Heart left ventricle (tissue), 16 donors: ENCODE measurements around the gene SNAP47. TPM values are rescaled to one million over a fixed set of nuclear protein-coding genes. Genes with fewer than 3 reads are reported as not detected.

Source experiments
- ATAC-seq, 4 donors: fragments of 200-7000 bp; cut with Tn5 transposase; one replicate each; pipeline ENCODE4 v1.9.1; 2020 to 2022; ENCODE audit warnings: moderate library complexity in 4 of 4, mild to moderate bottlenecking in 3 of 4, moderate number of reproducible peaks in 1 of 4
- DNase-seq, 5 donors: peaks; one replicate each; pipeline ENCODE4 v3.0.0-alpha.2; 2020
- H3K27ac ChIP-seq, 12 donors: fragments of 200-600 bp; sonication (generic) in 4 of 12; one replicate each; pipeline versions ENCODE4 v1.5.0 to v1.8.0; 2016 to 2022; ENCODE audit warnings: mild to moderate bottlenecking in 2 of 12
- H3K27me3 ChIP-seq, 9 donors: fragments of 200-600 bp; sonication (generic) in 2 of 9; one replicate each; pipeline versions ENCODE4 v1.5.1 to v1.8.0; 2016 to 2022; ENCODE audit warnings: mild to moderate bottlenecking in 3 of 9
- H3K36me3 ChIP-seq, 9 donors: fragments of 200-600 bp; sonication (generic) in 2 of 9; one replicate each; pipeline versions ENCODE4 v1.5.0 to v1.8.0; 2018 to 2022; ENCODE audit warnings: mild to moderate bottlenecking in 2 of 9
- H3K4me1 ChIP-seq, 12 donors: fragments of 200-600 bp; sonication (generic) in 4 of 12; one replicate each; pipeline versions ENCODE4 v1.5.0 to v1.8.0; 2016 to 2022; ENCODE audit warnings: mild to moderate bottlenecking in 3 of 12
- H3K4me3 ChIP-seq, 12 donors: fragments of 200-600 bp; sonication (generic) in 4 of 12; one replicate each; pipeline versions ENCODE4 v1.5.0 to v1.8.0; 2017 to 2022; ENCODE audit warnings: mild to moderate bottlenecking in 9 of 12, moderate library complexity in 4 of 12
- H3K9me3 ChIP-seq, 12 donors: fragments of 200-600 bp; sonication (generic) in 4 of 12; one replicate each; pipeline versions ENCODE4 v1.5.0 to v1.8.0; 2016 to 2022; ENCODE audit warnings: mild to moderate bottlenecking in 1 of 12
- CTCF ChIP-seq, 12 donors: fragments of 200-600 bp; sonication (generic) in 4 of 12; IDR thresholded peaks; one replicate each; pipeline versions ENCODE4 v1.5.0 to v1.8.0; 2018 to 2022; ENCODE audit warnings: antibody characterized with exemption in 12 of 12, mild to moderate bottlenecking in 5 of 12
- POLR2A ChIP-seq, 2 donors: fragments of 450-650 bp; IDR thresholded peaks; one replicate each; pipeline ENCODE4 v1.6.1; 2017; ENCODE audit warnings: antibody characterized with exemption in 2 of 2, mild to moderate bottlenecking in 2 of 2, moderate library complexity in 2 of 2
- WGBS, 4 donors: extraction: QIAGEN DNeasy Blood & Tissue Kit in 2 of 4; methylation state at CpG; one replicate each; pipeline versions ENCODE4 v1.1.5 to v1.1.7; 2013 to 2018; 5-methylcytosine and 5-hydroxymethylcytosine counted together
- intact Hi-C, 10 donors: fragments of 100-400 bp; cut with DNase I; formaldehyde crosslinking; loops; one replicate each; pipeline versions ENCODE4 v1.11.1 to v1.14.2; 2022
- polyA plus RNA-seq, 2 donors: library from polyadenylated mRNA; stranded (reverse); fragments of 200-250 nt; gene quantifications; one replicate each; pipeline ENCODE4 v1.2.3, GENCODE V29; 2013
- total RNA-seq, 9 donors: library from RNA; depleted of rRNA in 2 of 9; stranded (reverse); fragments of >200 nt in 2 of 9; fragmentation: NEBNext Ultra II Directional in 3 of 9; extraction: Animal tissue kit (Norgen Biotek cat#: 25700) in 3 of 9; gene quantifications; one replicate each; pipeline versions ENCODE4 v1.1.0 to v1.2.4, GENCODE V29; 2016 to 2023
- donor health status: ischemic (EF 13 %, LVEDD 7.1; RV severe dilation, severe dysfunction).
- donor health status: healthy with polysubstance abuse.
- donor health status: DM: no; HTN: yes; CAD: no.
- donor health status: DM: no; HTN: no; CAD: no.
- donor health status: ischemic (EF 25% LVEDD 6.9; RV normal size, moderate dysfunction).
- donor health status: ischemic (EF 25% LVEDD 5.7; RV mildly dilated, moderate dysfunction).
- donor health status: healthy.
- donor health status: DM: yes; HTN: yes; CAD: no.
- donor health status: ischemic (EF 35%, LVEDD 5.7; RV mildly dilated, moderate dysfunction).
- donor health status: nonischemic (EF 11% LVEDD 7.7; RV severe dilation, severe dysfunction).
- donor health status: DM: yes; HTN: yes; CAD: no.
- donor health status: PGD.
- donor health status: ischemic (EF 29% LVEDD 5.4; RV normal size, mild dysfunction).
- donor health status: nonischemic (EF 23%, LVEDD 6.1; RV moderate dilation, normal function).

Gene SNAP47
- total and polyA plus RNA-seq, 11 donors = 22.1 to 106 (median 36.7) TPM

GRCh38 chr1:227747948-227748495 lies 12.8 kb downstream of the SNAP47 start:
- H3K27me3 ChIP-seq = no peaks in the 10 kb centered on the region
- peaks cover 0 to 37% (median 17%) of the 10 kb centered on the region in 9 donors for H3K36me3 ChIP-seq
- H3K4me1 ChIP-seq = peaks cover 0 to 81% (median 30%) of the 10 kb centered on the region in 12 donors
- H3K4me3 ChIP-seq = no peak overlapping the region
- DNase-seq (peak in 2 of 5 donors; percentile 15 to 46), ATAC-seq (no peak)
- intact Hi-C loops = loop anchor here in 1 of 10 donors (10.0 kb wide), 1 partner anchor 327 kb away; no protein-coding TSS in a partner anchor
- H3K9me3 ChIP-seq = no peaks in the 10 kb centered on the region
- TF ChIP-seq CTCF (IDR thresholded peaks at IDR 0.05) (no peak), POLR2A (IDR thresholded peaks at IDR 0.05) (no peak)
- 84 to 89% (median 87%) methylated on average over 17 to 18 of the region's 18 CpGs for WGBS, 4 donors
- peak overlapping the region in 10 of 12 donors; percentile 70 to 99 (median 84) for H3K27ac ChIP-seq

- ATAC-seq (peak; percentile 66 to 79 (median 72)), DNase-seq (peak in 3 of 5 donors; percentile 30 to 62 (median 46))
- H3K9me3 ChIP-seq = no peaks in the 10 kb centered on the region
- peaks cover 0 to 40% (median 17%) of the 10 kb centered on the region in 9 donors for H3K36me3 ChIP-seq
- intact Hi-C loops = loop anchor here in 1 of 10 donors (10.0 kb wide), 1 partner anchor 326 kb away; no protein-coding TSS in a partner anchor
- no peaks in the 10 kb centered on the region for H3K27me3 ChIP-seq
- peaks cover 0 to 83% (median 36%) of the 10 kb centered on the region in 12 donors for H3K4me1 ChIP-seq
- 39 to 43% (median 41%) methylated on average over 7 of the region's 7 CpGs for WGBS, 4 donors
- peak overlapping the region in 10 of 12 donors; percentile 70 to 99 (median 84) for H3K27ac ChIP-seq
- TF ChIP-seq POLR2A (IDR thresholded peaks at IDR 0.05) (no peak), CTCF (IDR thresholded peaks at IDR 0.05) (no peak)
- no peak overlapping the region for H3K4me3 ChIP-seq
These were observed 13.4 kb downstream of the SNAP47 start for GRCh38 chr1:227748496-227749182.

- Histone ChIP-seq H3K27ac (peak overlapping the region in 10 of 12 donors; percentile 70 to 99 (median 84)), H3K36me3 (peaks cover 0 to 40% (median 17%) of the 10 kb centered on the region in 9 donors), H3K4me1 (peaks cover 0 to 85% (median 41%) of the 10 kb centered on the region in 12 donors)
These were observed 14.0 kb downstream of the SNAP47 start for GRCh38 chr1:227749225-227749624.

More at GRCh38 chr1:227749225-227749624, 14.0 kb downstream of the SNAP47 start:
- Histone ChIP-seq H3K4me3 (peak overlapping the region in 1 of 12 donors; percentile 7), H3K9me3 (no peaks in the 10 kb centered on the region), H3K27me3 (no peaks in the 10 kb centered on the region)
- TF ChIP-seq CTCF (IDR thresholded peaks at IDR 0.05) (no peak), POLR2A (IDR thresholded peaks at IDR 0.05) (no peak)
- peak in 2 of 5 donors; percentile 10 to 32 for DNase-seq
- intact Hi-C loops = loop anchor here in 1 of 10 donors (10.0 kb wide), 1 partner anchor 326 kb away; no protein-coding TSS in a partner anchor
- WGBS, 4 donors = 90 to 93% (median 91%) methylated on average over 7 of the region's 7 CpGs
- ATAC-seq = peak in 1 of 4 donors; percentile 0
